HG02970 (cell line): ENCODE measurements around the gene NEURL1.
A peak's percentile ranks its signal among the peaks of the same experiment; 100 is the strongest.
"Not testable (repeated sequence)": the region's sequence is repeated elsewhere in the genome, so short reads cannot be mapped to it uniquely, and the experiment has no call there.

Experiments
- ATAC-seq: cut with Tn5 transposase; IDR thresholded peaks from one replicate; pipeline ENCODE4 v1.9.1; 2021; ENCODE audit warnings: mild to moderate bottlenecking, moderate library complexity, moderate number of reproducible peaks; ENCODE audit not compliant: unreplicated experiment, low FRiP score

The NEURL1 gene

GRCh38 chr10:103459615-103460014 lies 33.9 kb upstream of the NEURL1 start:
- ATAC-seq = no peak

GRCh38 chr10:103463499-103463898 lies 30.0 kb upstream of the NEURL1 start:
- ATAC-seq = no peak

- no peak for ATAC-seq
Measured at GRCh38 chr10:103465411-103466179, 27.9 kb upstream of the NEURL1 start.

- ATAC-seq = no peak
Measured at GRCh38 chr10:103466734-103467133, 26.8 kb upstream of the NEURL1 start.

GRCh38 chr10:103467406-103467805 lies 26.1 kb upstream of the NEURL1 start:
- no peak for ATAC-seq

- no peak for ATAC-seq
Measured at GRCh38 chr10:103469201-103469600, 24.3 kb upstream of the NEURL1 start.

- peak; percentile 65 for ATAC-seq
Measured at GRCh38 chr10:103470761-103471653, 22.5 kb upstream of the NEURL1 start.

GRCh38 chr10:103472005-103472404 lies 21.5 kb upstream of the NEURL1 start:
- ATAC-seq = no peak

- no peak for ATAC-seq
Measured at GRCh38 chr10:103473261-103473671, 20.2 kb upstream of the NEURL1 start.

GRCh38 chr10:103474077-103474476 lies 19.4 kb upstream of the NEURL1 start:
- no peak for ATAC-seq

- ATAC-seq = no peak
Measured at GRCh38 chr10:103475437-103475836, 18.1 kb upstream of the NEURL1 start.

GRCh38 chr10:103476046-103476768 lies 17.3 kb upstream of the NEURL1 start:
- ATAC-seq = no peak

- ATAC-seq = no peak
Measured at GRCh38 chr10:103478671-103479070, 14.8 kb upstream of the NEURL1 start.

- ATAC-seq = no peak
Measured at GRCh38 chr10:103479135-103479534, 14.4 kb upstream of the NEURL1 start, which contains the start of gene CALHM3. Gene CALHM3 (minus strand): TSS chr10:103479240. CDS start chr10:103479032, 208 bp downstream.

GRCh38 chr10:103480521-103480920 lies 13.0 kb upstream of the NEURL1 start:
- no peak for ATAC-seq

GRCh38 chr10:103481974-103482531 lies 11.5 kb upstream of the NEURL1 start:
- ATAC-seq = no peak

- not testable (repeated sequence) for ATAC-seq
Measured at GRCh38 chr10:103486635-103487409, 6.7 kb upstream of the NEURL1 start.

GRCh38 chr10:103487410-103487708 lies 6.1 kb upstream of the NEURL1 start:
- ATAC-seq = no peak

GRCh38 chr10:103490986-103491314 lies 2.6 kb upstream of the NEURL1 start:
- ATAC-seq = no peak
